ENCODE measurements around the gene RTF1. TPM values are rescaled to one million over a fixed set of nuclear protein-coding genes. Genes with fewer than 3 reads are reported as not detected.
"Not testable (repeated sequence)": the region's sequence is repeated elsewhere in the genome, so short reads cannot be mapped to it uniquely, and the experiment has no call there.

RTF1 gene
- polyA plus RNA-seq (ENCODE audit: low read depth in 6 of 6), result 10 to 100 TPM in 5 of 6 donors, 1 to 10 TPM in 1; 7.7 to 26.4 (median 22.0) TPM

GRCh38 chr15:41416742-41417417 is at the start of gene RTF1:
RTF1 (plus strand) TSS chr15:41417095; CDS start chr15:41417116, 21 bp downstream.
- Mint-ChIP-seq H3K27me3 (no peaks in the 10 kb centered on the region), H3K4me3 (peak within 1 kb of the TSS; percentile 90 to 99 (median 96)), H3K27ac (peak within 1 kb of the TSS; percentile 77 to 97 (median 95)), H3K36me3 (no peaks in the 10 kb centered on the region), H3K9me3 (no peaks in the 10 kb centered on the region), H3K4me1 (peaks cover 36 to 46% (median 44%) of the 10 kb centered on the region in 3 donors)
- peak; percentile 93 for ATAC-seq (ENCODE audit: low read depth in 2 of 2)
- peak; percentile 97 for DNase-seq

DNA sequence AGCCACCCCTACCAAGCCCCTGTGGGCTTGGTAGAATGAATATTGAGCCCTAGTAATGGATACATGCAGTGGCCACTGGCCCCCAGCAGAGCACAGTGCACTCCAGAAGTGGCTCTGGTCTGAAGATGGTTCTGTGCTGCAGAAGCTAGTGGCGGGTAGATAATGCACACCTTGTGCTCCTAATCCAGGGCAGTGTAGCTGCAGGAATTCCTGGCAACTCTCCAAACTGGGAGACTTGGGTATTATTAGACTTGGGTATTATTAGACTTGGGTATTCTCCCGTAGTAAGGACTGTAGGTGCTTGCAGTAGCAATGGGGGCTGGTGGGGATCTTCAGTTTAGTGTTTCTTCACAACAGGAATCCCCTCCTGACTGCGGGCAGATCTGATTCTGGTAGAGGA is 49.5 kb upstream of the RTF1 start:
- no peaks in the 10 kb centered on the region for H3K27me3 Mint-ChIP-seq
- no peak for DNase-seq
- peak overlapping the region in 1 of 8 donors; percentile 42 for H3K4me3 Mint-ChIP-seq
- no peaks in the 10 kb centered on the region for H3K36me3 Mint-ChIP-seq
- no peaks in the 10 kb centered on the region for H3K4me1 Mint-ChIP-seq
- H3K27ac Mint-ChIP-seq, result no peak overlapping the region
- ATAC-seq (ENCODE audit: low read depth in 2 of 2), result no peak
- no peaks in the 10 kb centered on the region for H3K9me3 Mint-ChIP-seq

GRCh38 chr15:41377978-41378377 is 38.9 kb upstream of the RTF1 start:
- Mint-ChIP-seq H3K36me3 (peaks cover 0 to 4% of the 10 kb centered on the region in 2 donors), H3K4me1 (no peaks in the 10 kb centered on the region), H3K9me3 (no peaks in the 10 kb centered on the region), H3K27ac (no peak overlapping the region), H3K27me3 (no peaks in the 10 kb centered on the region), H3K4me3 (no peak overlapping the region)
- ATAC-seq (ENCODE audit: low read depth in 2 of 2) (no peak), DNase-seq (no peak)

GRCh38 chr15:41383974-41384749 is 32.7 kb upstream of the RTF1 start:
- not testable (repeated sequence) for H3K27ac Mint-ChIP-seq; DNase-seq; H3K9me3 Mint-ChIP-seq; H3K27me3 Mint-ChIP-seq; H3K4me3 Mint-ChIP-seq; H3K4me1 Mint-ChIP-seq; ATAC-seq (ENCODE audit: low read depth in 2 of 2)
- peaks cover 0 to 14% of the 10 kb centered on the region in 2 donors for H3K36me3 Mint-ChIP-seq

DNA sequence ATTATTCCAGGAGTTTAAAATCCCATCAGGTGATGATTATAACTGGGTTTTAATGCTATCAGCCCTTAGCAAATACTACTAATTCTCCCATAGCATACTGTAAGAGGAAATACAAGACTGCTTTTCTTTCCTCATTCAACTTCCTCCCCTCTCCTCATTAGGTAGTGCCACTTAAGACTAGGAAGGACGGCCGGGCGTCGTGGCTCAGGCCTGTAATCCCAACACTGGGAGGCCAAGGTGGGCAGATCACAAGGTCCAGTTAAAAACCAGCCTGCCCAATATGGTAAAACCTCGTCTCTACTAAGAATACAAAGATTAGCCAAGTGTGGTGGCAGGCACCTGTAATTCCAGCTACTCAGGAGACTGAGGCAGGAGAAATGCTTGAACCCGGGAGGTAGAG is 29.2 kb upstream of the RTF1 start:
- ATAC-seq (ENCODE audit: low read depth in 2 of 2), result no peak
- no peaks in the 10 kb centered on the region for H3K27me3 Mint-ChIP-seq
- H3K4me3 Mint-ChIP-seq, result no peak overlapping the region
- no peaks in the 10 kb centered on the region for H3K9me3 Mint-ChIP-seq
- H3K36me3 Mint-ChIP-seq, result peaks cover 4 to 14% of the 10 kb centered on the region in 2 donors
- no peak for DNase-seq
- H3K27ac Mint-ChIP-seq, result peak overlapping the region in 1 of 6 donors; percentile 69
- peaks cover 0 to 9% (median 9%) of the 10 kb centered on the region in 3 donors for H3K4me1 Mint-ChIP-seq

GRCh38 chr15:41392659-41393058 is 24.2 kb upstream of the RTF1 start:
- Mint-ChIP-seq H3K9me3 (no peaks in the 10 kb centered on the region), H3K4me1 (peaks cover 10 to 25% (median 19%) of the 10 kb centered on the region in 3 donors), H3K36me3 (peaks cover 18 to 22% of the 10 kb centered on the region in 2 donors), H3K27ac (peak overlapping the region in 4 of 6 donors; percentile 19 to 78 (median 36)), H3K27me3 (no peaks in the 10 kb centered on the region), H3K4me3 (peak overlapping the region in 1 of 8 donors; percentile 2)
- ATAC-seq (ENCODE audit: low read depth in 2 of 2) (no peak), DNase-seq (no peak)

- Mint-ChIP-seq H3K9me3 (no peaks in the 10 kb centered on the region), H3K4me3 (peak overlapping the region in 1 of 8 donors; percentile 39), H3K36me3 (peaks cover 13 to 18% of the 10 kb centered on the region in 2 donors), H3K27me3 (no peaks in the 10 kb centered on the region), H3K4me1 (peaks cover 10 to 25% (median 19%) of the 10 kb centered on the region in 3 donors), H3K27ac (no peak overlapping the region)
- ATAC-seq (ENCODE audit: low read depth in 2 of 2), result no peak
- DNase-seq, result no peak
Measured at GRCh38 chr15:41394924-41395323, 22.0 kb upstream of the RTF1 start.

DNA sequence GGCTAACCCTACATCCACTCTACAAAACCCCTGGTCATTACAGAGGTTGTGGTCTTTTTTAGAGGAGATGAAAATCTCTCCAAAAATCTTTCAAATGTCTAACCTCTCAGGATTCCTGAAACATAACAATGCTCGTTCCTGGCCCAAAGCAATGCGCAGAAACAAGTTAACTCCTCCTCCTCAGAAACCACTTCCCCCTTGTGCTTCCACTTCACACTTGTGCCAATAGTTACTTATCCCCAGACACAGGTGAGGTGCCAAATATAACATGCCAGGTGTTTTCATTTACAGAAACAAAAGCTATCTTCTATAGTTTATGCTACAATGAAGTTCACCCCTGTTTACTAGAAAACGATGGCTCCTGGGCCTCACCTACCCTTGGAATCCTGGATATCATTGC is 20.8 kb upstream of the RTF1 start:
- ATAC-seq (ENCODE audit: low read depth in 2 of 2) (peak in 1 of 2 donors; percentile 25), DNase-seq (no peak)
- peaks cover 13 to 18% of the 10 kb centered on the region in 2 donors for H3K36me3 Mint-ChIP-seq
- peaks cover 10 to 30% (median 19%) of the 10 kb centered on the region in 3 donors for H3K4me1 Mint-ChIP-seq
- peak overlapping the region in 2 of 6 donors; percentile 49 to 59 for H3K27ac Mint-ChIP-seq
- H3K27me3 Mint-ChIP-seq, result no peaks in the 10 kb centered on the region
- H3K4me3 Mint-ChIP-seq, result peak overlapping the region in 2 of 8 donors; percentile 5 to 77
- H3K9me3 Mint-ChIP-seq, result no peaks in the 10 kb centered on the region

DNA sequence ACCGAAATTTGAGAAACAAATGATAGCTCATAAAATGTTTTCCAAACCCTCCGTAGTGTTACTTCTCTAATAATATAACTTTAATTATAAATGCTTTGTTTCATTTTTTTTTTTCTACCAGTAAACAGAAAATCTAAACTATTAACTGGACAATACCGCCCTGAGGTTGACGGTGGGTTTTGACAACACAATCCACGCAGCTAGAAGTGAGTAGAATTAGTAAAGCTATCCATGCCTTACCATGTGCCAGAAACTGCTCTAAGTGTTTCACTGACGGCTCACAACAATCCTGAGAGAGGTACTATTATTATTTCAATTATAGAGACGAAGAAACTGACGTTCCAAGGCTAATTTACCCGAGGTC is 15.0 kb upstream of the RTF1 start:
- H3K4me1 Mint-ChIP-seq, result peaks cover 10 to 33% (median 13%) of the 10 kb centered on the region in 3 donors
- H3K4me3 Mint-ChIP-seq, result peak overlapping the region; percentile 92 to 99 (median 96)
- H3K9me3 Mint-ChIP-seq, result peaks cover 0 to 3% (median 0%) of the 10 kb centered on the region in 7 donors
- peak overlapping the region; percentile 95 to 98 (median 96) for H3K27ac Mint-ChIP-seq
- no peak for DNase-seq
- H3K36me3 Mint-ChIP-seq, result peaks cover 0 to under 1% of the 10 kb centered on the region in 2 donors
- H3K27me3 Mint-ChIP-seq, result no peaks in the 10 kb centered on the region
- ATAC-seq (ENCODE audit: low read depth in 2 of 2), result no peak

DNA sequence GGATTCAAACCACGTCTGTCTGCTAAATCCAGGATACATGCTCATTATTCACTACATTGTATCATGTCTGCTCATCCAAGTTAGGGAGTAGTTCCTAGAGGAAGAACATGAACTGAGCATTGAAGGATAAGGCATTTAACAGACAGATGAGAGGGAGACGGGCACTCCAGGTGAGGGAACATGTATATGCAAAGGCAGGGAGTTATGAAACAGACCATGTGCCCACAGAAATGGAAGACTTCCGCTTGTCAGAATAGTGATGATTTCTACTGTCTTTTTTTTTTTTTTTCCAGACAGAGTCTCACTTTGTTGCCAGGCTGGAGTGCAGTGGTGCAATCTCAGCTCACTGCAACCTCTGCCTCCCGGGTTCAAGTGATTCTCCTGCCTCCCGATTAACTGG is 9.6 kb upstream of the RTF1 start:
- DNase-seq (no peak), ATAC-seq (ENCODE audit: low read depth in 2 of 2) (no peak)
- no peak overlapping the region for H3K4me3 Mint-ChIP-seq
- no peaks in the 10 kb centered on the region for H3K36me3 Mint-ChIP-seq
- peaks cover 0 to 3% (median 0%) of the 10 kb centered on the region in 7 donors for H3K9me3 Mint-ChIP-seq
- H3K4me1 Mint-ChIP-seq, result peaks cover 13 to 19% (median 14%) of the 10 kb centered on the region in 3 donors
- no peaks in the 10 kb centered on the region for H3K27me3 Mint-ChIP-seq
- no peak overlapping the region for H3K27ac Mint-ChIP-seq

DNA sequence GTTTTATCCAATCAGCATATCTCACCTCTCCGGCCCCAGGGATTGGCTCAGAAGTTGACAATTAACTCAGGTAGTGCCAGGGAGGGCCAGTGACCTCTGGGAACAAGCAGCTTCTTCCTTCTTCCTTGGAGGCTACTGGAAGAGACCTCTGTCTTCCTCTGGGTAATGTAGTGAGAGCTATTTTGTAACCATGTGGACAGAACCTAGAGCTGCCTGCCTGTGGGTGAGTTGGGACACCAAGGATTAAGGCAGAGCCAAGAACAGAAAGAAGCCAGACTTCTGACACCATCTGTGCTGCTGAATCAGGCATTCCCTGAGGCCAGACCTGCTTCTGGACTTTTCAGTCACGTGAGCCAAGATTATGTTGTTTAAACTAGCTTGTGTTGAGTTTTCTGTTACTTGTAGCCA is 8.7 kb upstream of the RTF1 start:
- peaks cover 0 to 3% (median 0%) of the 10 kb centered on the region in 7 donors for H3K9me3 Mint-ChIP-seq
- H3K4me3 Mint-ChIP-seq, result no peak overlapping the region
- H3K27ac Mint-ChIP-seq, result peak overlapping the region in 1 of 6 donors; percentile 44
- H3K27me3 Mint-ChIP-seq, result no peaks in the 10 kb centered on the region
- peaks cover 10 to 11% (median 11%) of the 10 kb centered on the region in 3 donors for H3K4me1 Mint-ChIP-seq
- no peak for ATAC-seq (ENCODE audit: low read depth in 2 of 2)
- no peak for DNase-seq
- no peaks in the 10 kb centered on the region for H3K36me3 Mint-ChIP-seq

DNA sequence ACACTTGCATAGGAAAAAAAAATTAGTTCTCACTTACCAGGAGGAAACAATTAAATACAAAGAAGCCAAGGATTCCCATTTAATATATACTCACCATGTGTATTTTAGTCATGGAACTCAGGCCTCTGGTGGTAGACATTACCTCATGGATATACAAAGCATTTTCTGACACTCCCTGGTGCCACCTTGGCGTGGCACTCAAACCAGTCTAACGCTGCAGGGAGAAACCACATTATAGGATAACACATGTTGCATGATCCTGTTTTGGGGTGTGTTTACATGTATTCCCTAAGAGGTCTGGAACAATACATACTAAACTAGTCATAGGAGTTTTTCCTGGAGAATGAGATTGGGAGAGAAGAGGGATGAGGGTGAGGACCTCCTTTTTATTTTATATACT is 5.9 kb upstream of the RTF1 start:
- Mint-ChIP-seq H3K27me3 (no peaks in the 10 kb centered on the region), H3K36me3 (no peaks in the 10 kb centered on the region), H3K4me3 (peak overlapping the region in 1 of 8 donors; percentile 44), H3K9me3 (no peaks in the 10 kb centered on the region), H3K27ac (no peak overlapping the region), H3K4me1 (peaks cover 9 to 12% (median 10%) of the 10 kb centered on the region in 3 donors)
- ATAC-seq (ENCODE audit: low read depth in 2 of 2) (no peak), DNase-seq (no peak)

DNA sequence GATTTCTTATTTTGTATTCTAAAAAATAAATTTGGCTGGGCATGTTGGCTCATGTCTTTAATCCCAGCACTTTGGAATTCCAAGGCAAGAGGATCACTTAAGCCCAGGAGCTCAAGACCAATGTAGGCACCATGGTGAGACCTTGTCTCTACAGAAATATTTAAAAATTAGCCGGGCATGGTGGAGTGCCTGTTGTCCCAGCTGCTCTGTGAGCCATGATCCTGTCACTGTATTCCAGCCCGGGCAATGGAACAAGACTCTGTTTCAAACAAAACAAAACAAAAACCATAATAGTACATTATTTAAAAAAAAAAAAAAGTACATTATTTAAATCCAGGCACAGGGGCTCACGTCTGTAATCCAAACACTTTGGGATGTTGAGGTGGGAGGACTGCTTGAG is 5.5 kb upstream of the RTF1 start:
- peak overlapping the region in 1 of 8 donors; percentile 44 for H3K4me3 Mint-ChIP-seq
- peaks cover 12 to 16% (median 14%) of the 10 kb centered on the region in 3 donors for H3K4me1 Mint-ChIP-seq
- no peaks in the 10 kb centered on the region for H3K9me3 Mint-ChIP-seq
- DNase-seq (no peak), ATAC-seq (ENCODE audit: low read depth in 2 of 2) (no peak)
- no peak overlapping the region for H3K27ac Mint-ChIP-seq
- H3K27me3 Mint-ChIP-seq, result no peaks in the 10 kb centered on the region
- no peaks in the 10 kb centered on the region for H3K36me3 Mint-ChIP-seq
